ENCODE data around the gene ZNF45. TPM values are rescaled to one million over a fixed set of nuclear protein-coding genes. Genes with fewer than 3 reads are reported as not detected.

The ZNF45 gene
- total RNA-seq, 1 experiment from 2014 or later, result 15.2 TPM

DNA sequence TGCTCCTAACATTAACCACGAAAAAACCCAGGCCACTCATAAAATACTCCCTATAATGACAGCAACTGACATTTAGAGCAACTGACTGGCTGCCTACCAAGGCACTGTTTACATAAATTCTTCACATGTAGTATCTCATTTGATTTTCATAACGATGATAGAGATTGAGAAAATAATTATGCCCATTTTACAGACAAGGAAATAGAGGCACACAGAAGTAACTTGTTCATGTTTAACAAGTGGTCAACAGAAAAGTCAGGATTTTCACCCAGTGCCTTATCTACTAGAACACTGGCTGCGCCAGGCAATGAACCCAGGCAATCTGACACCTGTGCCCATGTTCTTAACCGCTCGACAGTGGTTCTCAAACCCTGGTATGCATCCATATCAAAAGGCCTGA, 6.3 kb downstream of the ZNF45 start:
- H3K9ac ChIP-seq (ENCODE audit: low read length), result no peak overlapping the region
- no peaks in the 10 kb centered on the region for H3K9me3 ChIP-seq (ENCODE audit: control insufficient read depth in 1 of 2, insufficient read depth in 1 of 2, low read depth in 1 of 2, low read length in 2 of 2)
- DNase-seq (ENCODE audit: low read depth, low spot score) (no peak), ATAC-seq (no peak)
- no peak overlapping the region for H2AFZ ChIP-seq (ENCODE audit: low read depth, low read length, poor library complexity, severe bottlenecking)
- intact Hi-C loops (cut with micrococcal nuclease), result no loop called here
- ChIA-PET CTCF (no interaction called here), POLR2A (no interaction called here), RAD21 (ENCODE audit: low non-redundant PET in 1 of 2, low total read pairs in 2 of 2, uncharacterized antibody in 2 of 2, unreplicated experiment in 2 of 2) (no interaction called here)
- no peak overlapping the region for H3K4me3 ChIP-seq (replicated peaks in 1 of 2; ENCODE audit: low read depth in 1 of 2, low read length in 2 of 2)
- no peaks in the 10 kb centered on the region for H4K20me1 ChIP-seq (ENCODE audit: insufficient read depth)
- peaks cover under 1% of the 10 kb centered on the region in 2 experiments for H3K4me1 ChIP-seq (ENCODE audit: control insufficient read depth in 1 of 2, insufficient read depth in 2 of 2, low read length in 2 of 2)
- no peaks in the 10 kb centered on the region for H3K27me3 ChIP-seq (ENCODE audit: insufficient read depth, low read length)
- BruUV-seq (replicated peaks), result no TSS peak
- TF ChIP-seq EZH2phosphoT487 (IDR thresholded peaks at IDR 0.05; ENCODE audit: borderline replicate concordance) (no peak), YY1 (IDR thresholded peaks at IDR 0.05; ENCODE audit: extremely low read depth, insufficient replicate concordance, low read depth, low read length) (no peak), ZNF274 (IDR thresholded peaks at IDR 0.05; ENCODE audit: low read depth, low read length) (no peak), CEBPB (IDR thresholded peaks at IDR 0.05; ENCODE audit: low read depth) (no peak), ZFX (IDR thresholded peaks at IDR 0.05) (no peak), TCF7L2 (IDR thresholded peaks at IDR 0.05; ENCODE audit: borderline replicate concordance, extremely low read depth, insufficient read depth, insufficient read length) (no peak), SIN3A (IDR thresholded peaks at IDR 0.05; ENCODE audit: low read depth) (no peak), EZH2 (IDR thresholded peaks at IDR 0.05) (no peak), ATF3 (IDR thresholded peaks at IDR 0.05) (no peak), SP1 (IDR thresholded peaks at IDR 0.05; ENCODE audit: low read depth) (no peak), SRF (IDR thresholded peaks at IDR 0.05; ENCODE audit: low read depth) (no peak), REST (IDR thresholded peaks at IDR 0.05; ENCODE audit: low read depth) (no peak), FOSL1 (IDR thresholded peaks at IDR 0.05; ENCODE audit: low read depth) (no peak), POLR2AphosphoS5 (IDR thresholded peaks at IDR 0.05; ENCODE audit: low read depth, low read length) (no peak), ELF1 (IDR thresholded peaks at IDR 0.05; ENCODE audit: borderline replicate concordance, low read depth) (no peak)
- TF ChIP-seq, protein P1, sequence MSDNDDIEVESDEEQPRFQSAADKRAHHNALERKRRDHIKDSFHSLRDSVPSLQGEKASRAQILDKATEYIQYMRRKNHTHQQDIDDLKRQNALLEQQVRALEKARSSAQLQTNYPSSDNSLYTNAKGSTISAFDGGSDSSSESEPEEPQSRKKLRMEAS (IDR thresholded peaks at IDR 0.05), result no peak
- no peak overlapping the region for H3K27ac ChIP-seq (ENCODE audit: low read depth, low read length)
- H3K4me2 ChIP-seq (ENCODE audit: low read length), result no peak overlapping the region
- H3K36me3 ChIP-seq (ENCODE audit: control insufficient read depth in 1 of 2, insufficient read depth in 2 of 2, low read length in 2 of 2), result peaks cover 28 to 67% of the 10 kb centered on the region in 2 experiments
- H3K9me2 ChIP-seq (ENCODE audit: insufficient read depth), result no peaks in the 10 kb centered on the region
- no peaks in the 10 kb centered on the region for H3K79me2 ChIP-seq (ENCODE audit: insufficient read depth, low read length)

Measured in HCT116 (cell line).